WTC11 (cell line): ENCODE measurements around the gene TSEN2. TPM values are rescaled to one million over a fixed set of nuclear protein-coding genes. Genes with fewer than 3 reads are reported as not detected.
A peak's percentile ranks its signal among the peaks of the same experiment; 100 is the strongest.

Experiments
- ATAC-seq: fragments of 200-7000 bp; cut with Tn5 transposase; 2 replicates; pipeline ENCODE4 v1.10.0; 2021; ENCODE audit warnings: mild to moderate bottlenecking, moderate library complexity
- CTCF ChIA-PET: fragments of 300-600 bp; sonication (Branson Sonifier 250); formaldehyde crosslinking; loops from one replicate; lab custom pipeline; 2021; ENCODE audit warnings: antibody characterized with exemption; lab: Charles Lee
- POLR2A ChIA-PET: fragments of 350-600 bp; sonication (Branson Sonifier 250); formaldehyde crosslinking; loops from one replicate; lab custom pipeline; 2021; ENCODE audit warnings: antibody characterized with exemption; lab: Charles Lee
- DNase-seq: peaks from one replicate; pipeline ENCODE4 v3.0.0; 2021; ENCODE audit warnings: low spot score
- H3K27ac Mint-ChIP-seq: 2 replicates; pipeline ENCODE4 v1.8.0; 2021; ENCODE audit warnings: mixed read lengths
- H3K27me3 Mint-ChIP-seq: 2 replicates; pipeline ENCODE4 v1.8.0; 2021; ENCODE audit warnings: low read depth, mild to moderate bottlenecking, moderate library complexity, mixed read lengths
- H3K36me3 Mint-ChIP-seq: 2 replicates; pipeline ENCODE4 v1.8.0; 2021; ENCODE audit warnings: mixed read lengths
- H3K4me1 Mint-ChIP-seq: 2 replicates; pipeline ENCODE4 v1.8.0; 2022; ENCODE audit warnings: mixed read lengths
- H3K4me3 Mint-ChIP-seq: 2 replicates; pipeline ENCODE4 v1.8.0; 2021; ENCODE audit warnings: mild to moderate bottlenecking, moderate library complexity, mixed read lengths
- H3K9me3 Mint-ChIP-seq: 2 replicates; pipeline ENCODE4 v1.8.0; 2021; ENCODE audit warnings: mixed read lengths
- CBFB ChIP-seq: sonication (generic); formaldehyde crosslinking; IDR thresholded peaks from 2 replicates; pipeline ENCODE4 v1.8.1; 2022; ENCODE audit warnings: mild to moderate bottlenecking, low read depth, missing genetic modification reagents
- CREB1 ChIP-seq: sonication (generic); formaldehyde crosslinking; IDR thresholded peaks from 2 replicates; pipeline ENCODE4 v1.8.0; 2023; ENCODE audit warnings: mild to moderate bottlenecking, missing genetic modification reagents
- ETV6 ChIP-seq: sonication (generic); formaldehyde crosslinking; IDR thresholded peaks from 2 replicates; pipeline ENCODE4 v1.8.1; 2022; ENCODE audit warnings: mild to moderate bottlenecking, missing genetic modification reagents
- JAZF1 ChIP-seq: fragments of 250-450 bp; sonication (Bioruptor Pico); IDR thresholded peaks from 2 replicates; pipeline ENCODE4 v1.9.0; 2021; ENCODE audit warnings: moderate library complexity, mild to moderate bottlenecking, inconsistent platforms
- MXD4 ChIP-seq: fragments of 250-450 bp; sonication (Bioruptor Pico); IDR thresholded peaks from 2 replicates; pipeline ENCODE4 v1.8.0; 2021; ENCODE audit warnings: mild to moderate bottlenecking, moderate library complexity, borderline replicate concordance
- NR3C1 ChIP-seq: sonication (generic); formaldehyde crosslinking; conservative IDR thresholded peaks from 2 replicates; pipeline ENCODE4 v1.8.1; 2023; ENCODE audit warnings: low read depth, mild to moderate bottlenecking, missing genetic modification reagents
- OVOL2 ChIP-seq: fragments of 250-450 bp; sonication (Bioruptor Pico); IDR thresholded peaks from 2 replicates; pipeline ENCODE4 v1.9.0; 2021; ENCODE audit warnings: mild to moderate bottlenecking, borderline replicate concordance
- PRRX2 ChIP-seq: fragments of 250-450 bp; sonication (Bioruptor Pico); IDR thresholded peaks from 2 replicates; pipeline ENCODE4 v1.8.0; 2021; ENCODE audit warnings: mild to moderate bottlenecking
- SOX15 ChIP-seq: fragments of 250-450 bp; sonication (Bioruptor Pico); IDR thresholded peaks from 2 replicates; pipeline ENCODE4 v1.9.0; 2021; ENCODE audit warnings: mild to moderate bottlenecking
- ZNF423 ChIP-seq: fragments of 250-450 bp; sonication (Bioruptor Pico); IDR thresholded peaks from 2 replicates; pipeline ENCODE4 v2.1.2; 2022; ENCODE audit warnings: mild to moderate bottlenecking, moderate library complexity
- total RNA-seq: library from RNA; stranded (reverse); gene quantifications from 3 replicates; pipeline ENCODE4 v1.2.3, GENCODE V29; 2021
- TF ChIP-seq, protein P1 (sequence below): fragments of 250-450 bp; sonication (Bioruptor Pico); IDR thresholded peaks from 2 replicates; pipeline ENCODE4 v1.8.0; 2021; ENCODE audit warnings: mild to moderate bottlenecking
- TF ChIP-seq, protein P2 (sequence below): sonication (generic); formaldehyde crosslinking; IDR thresholded peaks from 2 replicates; pipeline ENCODE4 v1.8.1; 2022; ENCODE audit warnings: low read depth, mild to moderate bottlenecking, moderate library complexity, missing genetic modification reagents, borderline replicate concordance
- TF ChIP-seq, protein P3 (sequence below): sonication (generic); formaldehyde crosslinking; IDR thresholded peaks from 2 replicates; pipeline ENCODE4 v1.8.0; 2022; ENCODE audit warnings: missing genetic modification reagents
- TF ChIP-seq, protein P4 (sequence below): sonication (generic); formaldehyde crosslinking; IDR thresholded peaks from 2 replicates; pipeline ENCODE4 v1.8.1; 2023; ENCODE audit warnings: mild to moderate bottlenecking, missing genetic modification reagents
- TF ChIP-seq, protein P5 (sequence below): fragments of 250-450 bp; sonication (Bioruptor Pico); conservative IDR thresholded peaks from 2 replicates; pipeline ENCODE4 v1.9.0; 2021; ENCODE audit warnings: mild to moderate bottlenecking
- TF ChIP-seq, protein P6 (sequence below): sonication (generic); formaldehyde crosslinking; IDR thresholded peaks from 2 replicates; pipeline ENCODE4 v1.8.0; 2022; ENCODE audit warnings: mild to moderate bottlenecking, missing genetic modification reagents

TSEN2 gene
- total RNA-seq, 1 experiment from 2014 or later = 21.1 TPM

DNA sequence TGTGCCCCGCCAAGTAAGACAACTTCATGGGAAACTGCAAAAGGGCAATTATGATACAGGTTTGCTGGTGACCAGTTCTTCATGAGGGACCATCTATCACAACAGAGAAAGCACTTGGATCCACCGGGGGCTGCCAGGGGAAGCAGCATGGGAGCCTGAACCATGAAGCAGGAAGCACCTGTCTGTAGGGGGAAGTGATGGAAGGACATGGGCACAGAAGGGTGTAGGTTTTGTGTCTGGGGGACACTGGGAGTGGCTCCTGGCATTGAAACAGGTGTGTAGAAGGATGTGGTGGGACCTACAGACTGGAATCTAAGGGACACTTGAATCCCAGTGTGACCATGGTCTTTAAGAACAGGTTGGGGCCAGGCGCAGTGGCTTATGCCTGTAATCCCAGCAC is 95.2 kb downstream of the TSEN2 start (continued):
- TF ChIP-seq, protein P1, sequence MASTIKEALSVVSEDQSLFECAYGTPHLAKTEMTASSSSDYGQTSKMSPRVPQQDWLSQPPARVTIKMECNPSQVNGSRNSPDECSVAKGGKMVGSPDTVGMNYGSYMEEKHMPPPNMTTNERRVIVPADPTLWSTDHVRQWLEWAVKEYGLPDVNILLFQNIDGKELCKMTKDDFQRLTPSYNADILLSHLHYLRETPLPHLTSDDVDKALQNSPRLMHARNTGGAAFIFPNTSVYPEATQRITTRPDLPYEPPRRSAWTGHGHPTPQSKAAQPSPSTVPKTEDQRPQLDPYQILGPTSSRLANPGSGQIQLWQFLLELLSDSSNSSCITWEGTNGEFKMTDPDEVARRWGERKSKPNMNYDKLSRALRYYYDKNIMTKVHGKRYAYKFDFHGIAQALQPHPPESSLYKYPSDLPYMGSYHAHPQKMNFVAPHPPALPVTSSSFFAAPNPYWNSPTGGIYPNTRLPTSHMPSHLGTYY (CRISPR knock-in tag) = no peak
- TF ChIP-seq, protein P2, sequence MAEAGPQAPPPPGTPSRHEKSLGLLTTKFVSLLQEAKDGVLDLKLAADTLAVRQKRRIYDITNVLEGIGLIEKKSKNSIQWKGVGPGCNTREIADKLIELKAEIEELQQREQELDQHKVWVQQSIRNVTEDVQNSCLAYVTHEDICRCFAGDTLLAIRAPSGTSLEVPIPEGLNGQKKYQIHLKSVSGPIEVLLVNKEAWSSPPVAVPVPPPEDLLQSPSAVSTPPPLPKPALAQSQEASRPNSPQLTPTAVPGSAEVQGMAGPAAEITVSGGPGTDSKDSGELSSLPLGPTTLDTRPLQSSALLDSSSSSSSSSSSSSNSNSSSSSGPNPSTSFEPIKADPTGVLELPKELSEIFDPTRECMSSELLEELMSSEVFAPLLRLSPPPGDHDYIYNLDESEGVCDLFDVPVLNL (CRISPR knock-in tag) = no peak
- TF ChIP-seq ETV6 (CRISPR knock-in tag) = no peak
- no peak for TF ChIP-seq CBFB
- TF ChIP-seq, protein P3, sequence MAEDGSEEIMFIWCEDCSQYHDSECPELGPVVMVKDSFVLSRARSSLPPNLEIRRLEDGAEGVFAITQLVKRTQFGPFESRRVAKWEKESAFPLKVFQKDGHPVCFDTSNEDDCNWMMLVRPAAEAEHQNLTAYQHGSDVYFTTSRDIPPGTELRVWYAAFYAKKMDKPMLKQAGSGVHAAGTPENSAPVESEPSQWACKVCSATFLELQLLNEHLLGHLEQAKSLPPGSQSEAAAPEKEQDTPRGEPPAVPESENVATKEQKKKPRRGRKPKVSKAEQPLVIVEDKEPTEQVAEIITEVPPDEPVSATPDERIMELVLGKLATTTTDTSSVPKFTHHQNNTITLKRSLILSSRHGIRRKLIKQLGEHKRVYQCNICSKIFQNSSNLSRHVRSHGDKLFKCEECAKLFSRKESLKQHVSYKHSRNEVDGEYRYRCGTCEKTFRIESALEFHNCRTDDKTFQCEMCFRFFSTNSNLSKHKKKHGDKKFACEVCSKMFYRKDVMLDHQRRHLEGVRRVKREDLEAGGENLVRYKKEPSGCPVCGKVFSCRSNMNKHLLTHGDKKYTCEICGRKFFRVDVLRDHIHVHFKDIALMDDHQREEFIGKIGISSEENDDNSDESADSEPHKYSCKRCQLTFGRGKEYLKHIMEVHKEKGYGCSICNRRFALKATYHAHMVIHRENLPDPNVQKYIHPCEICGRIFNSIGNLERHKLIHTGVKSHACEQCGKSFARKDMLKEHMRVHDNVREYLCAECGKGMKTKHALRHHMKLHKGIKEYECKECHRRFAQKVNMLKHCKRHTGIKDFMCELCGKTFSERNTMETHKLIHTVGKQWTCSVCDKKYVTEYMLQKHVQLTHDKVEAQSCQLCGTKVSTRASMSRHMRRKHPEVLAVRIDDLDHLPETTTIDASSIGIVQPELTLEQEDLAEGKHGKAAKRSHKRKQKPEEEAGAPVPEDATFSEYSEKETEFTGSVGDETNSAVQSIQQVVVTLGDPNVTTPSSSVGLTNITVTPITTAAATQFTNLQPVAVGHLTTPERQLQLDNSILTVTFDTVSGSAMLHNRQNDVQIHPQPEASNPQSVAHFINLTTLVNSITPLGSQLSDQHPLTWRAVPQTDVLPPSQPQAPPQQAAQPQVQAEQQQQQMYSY (CRISPR knock-in tag) = no peak
- no peak for TF ChIP-seq OVOL2 (CRISPR knock-in tag)
- no peak for TF ChIP-seq ZNF423 (CRISPR knock-in tag)
- no peak for TF ChIP-seq NR3C1 (CRISPR knock-in tag)
- TF ChIP-seq CREB1 = no peak
- TF ChIP-seq, protein P4, sequence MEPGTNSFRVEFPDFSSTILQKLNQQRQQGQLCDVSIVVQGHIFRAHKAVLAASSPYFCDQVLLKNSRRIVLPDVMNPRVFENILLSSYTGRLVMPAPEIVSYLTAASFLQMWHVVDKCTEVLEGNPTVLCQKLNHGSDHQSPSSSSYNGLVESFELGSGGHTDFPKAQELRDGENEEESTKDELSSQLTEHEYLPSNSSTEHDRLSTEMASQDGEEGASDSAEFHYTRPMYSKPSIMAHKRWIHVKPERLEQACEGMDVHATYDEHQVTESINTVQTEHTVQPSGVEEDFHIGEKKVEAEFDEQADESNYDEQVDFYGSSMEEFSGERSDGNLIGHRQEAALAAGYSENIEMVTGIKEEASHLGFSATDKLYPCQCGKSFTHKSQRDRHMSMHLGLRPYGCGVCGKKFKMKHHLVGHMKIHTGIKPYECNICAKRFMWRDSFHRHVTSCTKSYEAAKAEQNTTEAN (CRISPR knock-in tag) = no peak
- TF ChIP-seq, protein P5, sequence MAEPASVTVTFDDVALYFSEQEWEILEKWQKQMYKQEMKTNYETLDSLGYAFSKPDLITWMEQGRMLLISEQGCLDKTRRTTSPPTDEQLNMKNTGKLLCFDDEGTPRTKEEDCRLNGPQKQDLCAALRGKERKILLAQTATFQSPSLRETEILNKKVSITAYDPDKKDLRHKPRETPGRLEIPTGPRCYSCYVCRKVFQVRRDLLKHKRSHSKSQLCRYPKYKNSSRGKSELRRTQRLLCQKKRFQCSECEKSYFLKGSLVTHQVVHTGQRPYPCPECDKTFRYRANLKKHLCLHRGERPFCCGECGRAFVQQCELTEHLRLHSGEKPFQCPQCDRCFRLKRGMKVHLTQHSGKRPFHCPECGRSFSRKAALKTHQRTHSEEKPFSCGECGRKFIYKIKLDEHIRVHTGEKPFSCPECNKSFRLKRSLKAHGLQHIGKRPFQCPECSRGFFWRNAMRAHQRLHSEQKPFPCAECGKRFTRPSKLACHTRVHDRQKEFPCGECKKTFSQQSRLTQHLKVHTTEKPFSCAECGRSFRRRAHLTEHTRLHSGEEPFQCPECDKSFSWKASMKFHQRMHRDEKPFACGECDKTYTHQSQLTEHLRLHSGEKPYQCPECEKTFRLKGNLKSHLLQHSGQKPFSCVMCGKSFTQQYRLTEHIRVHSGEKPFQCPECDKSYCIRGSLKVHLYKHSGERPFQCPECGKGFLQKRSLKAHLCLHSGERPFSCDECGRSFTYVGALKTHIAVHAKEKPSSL (CRISPR knock-in tag) = no peak

DNA sequence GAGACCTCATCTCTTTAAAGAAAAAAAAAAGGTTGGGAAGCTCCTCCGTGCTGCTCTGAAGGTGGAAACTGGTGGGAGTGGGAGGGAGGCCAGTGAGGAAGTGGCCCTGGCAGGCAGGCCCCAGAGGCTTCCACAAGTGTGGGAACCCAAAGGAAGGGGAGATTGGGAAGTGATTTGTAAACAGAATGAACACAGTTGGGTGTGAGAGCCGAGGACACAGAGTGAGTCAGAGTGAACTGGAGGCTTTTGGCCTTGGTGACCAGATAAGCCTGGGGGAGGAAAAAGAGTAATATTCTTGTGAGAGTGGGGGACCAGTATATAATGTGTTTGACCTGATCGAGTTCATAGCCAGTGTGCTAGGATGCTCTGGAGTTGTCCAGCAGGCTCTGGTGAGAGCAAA is 95.6 kb downstream of the TSEN2 start:
- Mint-ChIP-seq H3K27ac (peak overlapping the region; percentile 42; the same call in 1 of the 2 replicates), H3K27me3 (no peaks in the 10 kb centered on the region), H3K36me3 (peaks cover 73% of the 10 kb centered on the region), H3K4me3 (no peak overlapping the region), H3K4me1 (0 out of 2 replicates have a peak, but pooled peaks cover 3% of the 10 kb centered on the region), H3K9me3 (no peaks in the 10 kb centered on the region)
- ChIA-PET POLR2A (no interaction called here), CTCF (interaction anchor here (0.6 kb wide), 1 partner anchor 140 kb away, joined by 3 read pairs; no protein-coding TSS in a partner anchor)
- DNase-seq = no peak
- ATAC-seq = no peak
- TF ChIP-seq JAZF1 (CRISPR knock-in tag) (no peak), SOX15 (CRISPR knock-in tag) (no peak), MXD4 (CRISPR knock-in tag) (no peak), PRRX2 (CRISPR knock-in tag) (no peak)
- TF ChIP-seq, protein P6, sequence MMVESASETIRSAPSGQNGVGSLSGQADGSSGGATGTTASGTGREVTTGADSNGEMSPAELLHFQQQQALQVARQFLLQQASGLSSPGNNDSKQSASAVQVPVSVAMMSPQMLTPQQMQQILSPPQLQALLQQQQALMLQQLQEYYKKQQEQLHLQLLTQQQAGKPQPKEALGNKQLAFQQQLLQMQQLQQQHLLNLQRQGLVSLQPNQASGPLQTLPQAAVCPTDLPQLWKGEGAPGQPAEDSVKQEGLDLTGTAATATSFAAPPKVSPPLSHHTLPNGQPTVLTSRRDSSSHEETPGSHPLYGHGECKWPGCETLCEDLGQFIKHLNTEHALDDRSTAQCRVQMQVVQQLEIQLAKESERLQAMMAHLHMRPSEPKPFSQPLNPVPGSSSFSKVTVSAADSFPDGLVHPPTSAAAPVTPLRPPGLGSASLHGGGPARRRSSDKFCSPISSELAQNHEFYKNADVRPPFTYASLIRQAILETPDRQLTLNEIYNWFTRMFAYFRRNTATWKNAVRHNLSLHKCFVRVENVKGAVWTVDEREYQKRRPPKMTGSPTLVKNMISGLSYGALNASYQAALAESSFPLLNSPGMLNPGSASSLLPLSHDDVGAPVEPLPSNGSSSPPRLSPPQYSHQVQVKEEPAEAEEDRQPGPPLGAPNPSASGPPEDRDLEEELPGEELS = no peak
- TF ChIP-seq, all 79 proteins: peak for 0
